GM21528 (cell line): ENCODE data around the gene GSG1.

Experiments used
- ATAC-seq: cut with Tn5 transposase; IDR thresholded peaks from one replicate; pipeline ENCODE4 v1.9.1; 2021; ENCODE audit warnings: mild to moderate bottlenecking, moderate library complexity; ENCODE audit not compliant: unreplicated experiment, low FRiP score

GSG1 gene

GRCh38 chr12:13103391-13104033 lies at the start of gene GSG1:
TSS of gene GSG1 (minus strand) at chr12:13103667. CDS start at chr12:13103512, 155 bp downstream.
- ATAC-seq: no peak

DNA sequence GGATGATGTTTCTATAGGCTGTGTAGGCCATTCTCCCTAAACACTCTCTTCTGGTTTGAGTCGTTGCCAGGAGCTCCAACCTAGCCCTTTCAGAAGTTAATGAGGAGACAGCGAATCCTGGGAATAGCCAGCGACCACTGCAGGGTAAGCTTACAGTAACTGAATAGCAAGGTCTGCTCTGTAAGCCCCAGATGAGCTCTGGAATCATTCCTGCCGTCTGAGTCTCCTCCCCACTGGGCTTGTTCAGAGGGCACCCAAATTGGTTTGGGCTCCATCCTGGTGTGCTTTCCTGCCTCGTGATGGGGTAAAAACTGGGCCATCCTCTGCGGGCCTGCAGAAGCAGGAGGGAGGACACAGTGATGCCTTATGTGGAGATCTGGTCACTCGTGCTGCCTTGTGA lies 49.7 kb upstream of the GSG1 start:
- no peak for ATAC-seq

- no peak for ATAC-seq
Measured at GRCh38 chr12:13152756-13153155, 49.3 kb upstream of the GSG1 start.

DNA sequence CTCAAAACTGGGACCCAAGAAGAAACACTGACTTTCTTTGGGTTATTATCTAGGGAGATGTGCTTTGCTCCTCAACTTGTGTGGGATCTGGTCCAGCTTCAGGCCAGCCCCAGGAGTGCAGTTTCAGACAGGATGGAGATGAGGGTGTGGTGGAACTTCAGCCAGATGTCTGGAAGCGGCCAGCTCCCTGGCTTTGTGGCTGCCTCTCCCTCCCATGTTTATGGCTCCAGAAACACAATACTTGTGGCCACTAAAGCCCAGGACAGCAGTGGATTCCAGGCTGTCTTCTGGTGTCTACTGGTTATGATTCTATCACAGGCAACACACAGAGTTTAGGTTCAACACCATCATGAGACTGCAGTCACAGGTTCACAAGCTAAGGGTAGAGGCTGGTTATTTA lies 48.8 kb upstream of the GSG1 start:
- no peak for ATAC-seq

GRCh38 chr12:13149411-13149810 lies 45.9 kb upstream of the GSG1 start:
- ATAC-seq: no peak

DNA sequence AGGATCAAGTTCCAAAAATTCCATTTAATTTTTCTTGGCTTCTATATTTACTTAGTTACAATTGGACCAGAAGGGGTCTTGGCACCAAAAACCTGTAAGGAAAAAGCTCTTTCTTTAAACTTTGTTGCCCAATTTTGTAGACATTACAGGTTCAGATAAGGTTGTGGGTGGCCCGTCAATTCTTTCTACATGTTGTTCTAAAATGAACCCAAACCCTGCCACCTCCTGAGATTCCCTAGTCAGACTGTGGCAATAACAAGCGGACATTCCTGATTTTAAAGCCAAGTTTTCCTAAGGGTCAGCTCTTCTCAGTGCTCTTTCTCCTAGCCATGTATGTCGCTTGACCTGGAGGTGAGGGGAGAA lies 45.0 kb upstream of the GSG1 start:
- no peak for ATAC-seq

GRCh38 chr12:13147688-13148484 lies 44.4 kb upstream of the GSG1 start:
- no peak for ATAC-seq

DNA sequence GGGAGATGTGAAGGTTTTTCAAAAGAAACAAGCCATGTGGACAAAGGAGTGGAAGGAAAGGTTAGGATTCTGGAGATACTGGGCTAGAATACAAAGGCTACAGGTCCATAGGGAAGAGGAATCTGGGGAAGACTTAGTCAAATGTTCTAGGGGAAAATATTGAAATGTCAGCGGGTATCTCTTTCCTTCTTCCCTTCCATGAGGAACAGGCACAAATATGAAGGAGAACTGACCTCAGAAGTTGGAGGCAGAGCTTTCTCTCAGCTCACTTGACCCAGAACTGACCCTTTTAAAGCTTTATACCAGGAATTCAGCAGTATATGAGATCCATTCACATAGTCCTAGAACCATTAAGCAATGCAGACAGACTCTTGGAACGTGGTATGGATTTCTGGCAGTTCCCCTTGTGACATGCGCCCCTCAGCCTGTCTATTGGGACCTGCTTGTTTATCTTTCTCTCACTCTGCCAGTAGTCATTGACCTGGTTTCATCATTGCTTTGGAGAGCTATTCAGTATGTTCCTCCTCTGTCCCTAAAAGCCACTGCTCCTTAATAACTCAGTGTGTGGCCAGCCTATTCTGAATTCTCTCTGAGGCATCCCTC lies 43.0 kb upstream of the GSG1 start:
- ATAC-seq: no peak

DNA sequence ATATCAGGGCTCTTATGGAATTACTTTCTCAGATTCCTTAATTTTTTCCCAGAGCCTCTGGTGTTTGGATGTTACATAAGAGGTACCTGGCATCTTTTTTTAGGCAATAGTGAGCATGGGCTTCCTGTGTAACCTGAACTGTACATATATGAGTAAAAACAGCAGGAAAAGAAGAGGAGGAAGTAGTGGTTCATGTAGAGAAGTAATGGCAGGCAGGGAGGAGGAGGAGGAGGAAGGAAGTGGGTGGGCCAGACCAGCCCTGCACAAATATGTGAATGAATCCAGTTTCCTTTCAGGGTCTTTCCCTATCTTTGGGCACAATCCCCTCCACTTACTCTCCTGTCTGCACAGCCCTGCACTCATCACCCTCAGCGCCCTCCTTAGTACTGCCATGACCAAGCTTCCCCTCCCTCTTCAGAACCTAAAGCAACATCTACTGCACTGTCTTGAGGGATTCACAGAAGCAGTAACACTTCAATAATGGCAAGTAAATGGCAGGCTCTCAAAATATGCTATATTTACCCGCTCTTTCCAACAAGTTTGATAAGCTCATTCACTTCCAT lies 40.9 kb upstream of the GSG1 start:
- no peak for ATAC-seq

GRCh38 chr12:13142747-13143146 lies 39.3 kb upstream of the GSG1 start:
- ATAC-seq: no peak

DNA sequence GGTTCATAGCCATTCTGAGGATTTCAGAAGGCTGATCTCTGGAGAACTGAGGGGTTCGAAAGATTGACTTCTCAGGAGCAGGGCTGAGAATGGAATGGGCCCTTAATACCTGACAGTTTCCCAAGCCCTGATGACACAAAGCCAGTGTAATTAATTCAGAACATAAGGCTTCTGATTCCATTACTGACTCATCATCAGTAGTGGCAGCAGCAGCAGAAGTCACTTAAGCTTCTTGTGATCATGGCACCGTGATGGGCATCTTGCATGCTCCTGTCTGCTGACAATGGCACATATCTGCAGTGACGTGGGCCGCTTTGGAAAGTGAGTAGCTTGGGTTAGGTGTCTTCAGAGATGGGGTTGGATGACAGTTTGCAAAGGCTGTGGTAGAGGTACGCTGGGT lies 38.2 kb upstream of the GSG1 start:
- no peak for ATAC-seq

GRCh38 chr12:13135371-13136178 lies 32.1 kb upstream of the GSG1 start:
- no peak for ATAC-seq

DNA sequence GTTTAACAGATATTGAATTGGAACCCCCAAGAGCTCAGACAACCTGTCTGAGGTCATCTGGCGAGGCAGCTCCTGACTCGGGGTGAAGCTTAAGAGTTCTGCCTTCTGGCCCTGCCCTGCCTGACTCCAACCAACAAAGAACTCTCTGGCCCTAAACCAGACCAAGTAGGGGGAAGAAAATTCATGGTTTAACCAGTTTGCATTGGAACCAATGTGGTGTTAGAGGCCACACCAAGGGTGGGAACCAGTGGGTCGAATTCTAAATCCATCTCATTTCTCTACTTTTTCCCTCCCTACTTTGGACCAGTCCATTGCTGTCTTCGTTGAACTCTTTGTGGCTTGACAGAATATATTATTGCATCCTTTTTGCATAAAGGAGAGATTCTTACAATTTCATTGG lies 30.4 kb upstream of the GSG1 start:
- ATAC-seq: no peak

- ATAC-seq: no peak
Measured at GRCh38 chr12:13130981-13131380, 27.5 kb upstream of the GSG1 start.

GRCh38 chr12:13128291-13128965 lies 25.0 kb upstream of the GSG1 start:
- no peak for ATAC-seq

DNA sequence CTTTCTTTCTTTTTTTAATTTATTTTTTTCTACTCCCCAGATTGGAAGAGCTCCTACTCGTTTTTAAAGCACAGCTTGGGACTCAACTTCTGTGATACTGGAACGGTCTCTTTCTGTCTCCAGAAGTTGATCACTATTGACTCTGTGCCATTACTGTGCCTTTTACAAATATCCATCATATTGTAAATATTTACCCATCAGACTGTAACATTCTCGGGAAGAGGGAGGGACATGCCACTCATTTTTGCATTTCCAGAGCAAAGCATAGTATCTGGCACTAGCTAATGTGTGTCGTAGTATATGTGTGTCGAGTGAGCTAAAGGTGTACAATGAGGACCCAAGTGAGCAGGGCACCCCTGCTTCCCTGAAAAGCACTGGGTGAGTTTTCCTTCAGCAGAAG lies 24.0 kb upstream of the GSG1 start:
- no peak for ATAC-seq

- ATAC-seq: no peak
Measured at GRCh38 chr12:13126494-13126893, 23.0 kb upstream of the GSG1 start.

- ATAC-seq: no peak
Measured at GRCh38 chr12:13125996-13126395, 22.5 kb upstream of the GSG1 start.

DNA sequence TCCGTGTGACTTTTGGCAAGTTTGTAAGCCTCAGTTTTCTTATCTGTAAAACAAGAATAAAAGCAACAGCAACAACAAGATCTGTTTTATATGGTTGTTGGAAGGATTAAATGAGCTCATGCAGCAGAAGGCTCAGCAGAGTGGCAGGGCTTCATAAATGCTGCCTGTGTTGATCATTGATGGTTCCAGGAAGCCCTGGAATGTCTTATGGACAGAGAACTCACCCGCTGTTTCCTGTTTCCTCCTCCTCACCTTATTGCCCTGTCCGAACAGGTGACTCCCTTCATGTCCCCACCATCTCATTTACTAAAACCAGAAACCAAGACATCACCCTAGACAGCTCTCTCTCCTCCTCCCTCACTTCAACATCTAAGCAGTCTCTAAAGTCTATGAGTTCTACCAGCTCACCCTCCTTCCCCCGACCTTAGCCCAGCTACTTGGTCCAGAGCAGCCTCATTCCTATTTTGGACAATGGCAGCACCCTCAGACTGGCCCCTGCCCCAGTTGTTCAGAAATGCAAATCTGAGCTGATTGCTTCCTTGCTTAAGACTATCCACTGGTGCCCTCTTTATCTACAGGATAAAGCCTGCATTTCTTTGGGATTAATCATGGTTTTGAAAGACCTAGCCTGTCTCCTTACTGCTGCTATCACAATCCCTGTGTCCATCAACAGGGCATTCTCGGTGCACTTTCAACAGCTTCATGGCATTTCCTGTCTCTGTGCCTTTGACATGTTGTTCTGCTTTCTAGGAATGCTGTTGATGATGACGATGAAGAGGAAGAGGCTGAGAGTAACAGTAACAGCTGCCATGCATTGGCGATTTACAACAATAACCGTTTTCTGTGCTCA lies 21.4 kb upstream of the GSG1 start:
- no peak for ATAC-seq
